Astrocyte (in vitro differentiated cells and primary cell): ENCODE results near the gene PRKCE. TPM values are rescaled to one million over a fixed set of nuclear protein-coding genes. Genes with fewer than 3 reads are reported as not detected.
"Not testable (repeated sequence)": the region's sequence is repeated elsewhere in the genome, so short reads cannot be mapped to it uniquely, and the experiment has no call there.

Experiments
- DNase-seq: peaks from one replicate; pipeline ENCODE4 v3.0.0-alpha.2; 2010; ENCODE audit warnings: low read depth
- FAIRE-seq: peaks from 2 replicates; lab custom pipeline; 2011; peaks lifted over from hg19 to GRCh38; lab: Jason Lieb, UNC
- H2AFZ ChIP-seq: 2 replicates; pipeline ENCODE4 v1.6.0; 2012; ENCODE audit warnings: low read depth, low read length, inconsistent platforms
- H3K27ac ChIP-seq: 2 replicates; pipeline ENCODE4 v1.5.1; 2011; ENCODE audit warnings: low read depth, low read length, inconsistent platforms
- H3K27me3 ChIP-seq: 2 replicates; pipeline ENCODE4 v1.6.0; 2011; ENCODE audit warnings: low read length, inconsistent platforms; ENCODE audit not compliant: insufficient read depth
- H3K36me3 ChIP-seq: 2 replicates; pipeline ENCODE4 v1.5.1; 2011; ENCODE audit warnings: low read length, inconsistent platforms; ENCODE audit not compliant: insufficient read depth
- H3K4me1 ChIP-seq: 2 replicates; pipeline ENCODE4 v1.5.1; 2011; ENCODE audit warnings: low read length, inconsistent platforms; ENCODE audit not compliant: insufficient read depth
- H3K4me2 ChIP-seq: 2 replicates; pipeline ENCODE4 v1.6.0; 2012; ENCODE audit warnings: low read length, inconsistent platforms
- H3K4me3 ChIP-seq: 2 replicates; pipeline ENCODE4 v1.5.1; 2011; ENCODE audit warnings: low read depth, mild to moderate bottlenecking, low read length, inconsistent platforms; ENCODE audit not compliant: insufficient read depth
- H3K79me2 ChIP-seq: 2 replicates; pipeline ENCODE4 v1.6.0; 2012; ENCODE audit warnings: mild to moderate bottlenecking, low read length, inconsistent platforms; ENCODE audit not compliant: insufficient read depth
- H3K9ac ChIP-seq: 2 replicates; pipeline ENCODE4 v1.6.0; 2012; ENCODE audit warnings: mild to moderate bottlenecking, low read length, inconsistent platforms
- H3K9me3 ChIP-seq: 2 replicates; pipeline ENCODE4 v1.5.1; 2012; ENCODE audit warnings: low read depth, mild to moderate bottlenecking, low read length, inconsistent platforms; ENCODE audit not compliant: insufficient read depth
- H4K20me1 ChIP-seq: 2 replicates; pipeline ENCODE4 v1.6.0; 2012; ENCODE audit warnings: low read length, inconsistent platforms; ENCODE audit not compliant: insufficient read depth
- H3K27ac Mint-ChIP-seq: one replicate; pipeline ENCODE4 v1.8.0; 2021; ENCODE audit warnings: mild to moderate bottlenecking, mixed read lengths; ENCODE audit not compliant: unreplicated experiment
- H3K27me3 Mint-ChIP-seq: one replicate; pipeline ENCODE4 v1.8.0; 2021; ENCODE audit warnings: low read depth, mixed read lengths; ENCODE audit not compliant: unreplicated experiment
- H3K36me3 Mint-ChIP-seq: one replicate; pipeline ENCODE4 v1.8.0; 2021; ENCODE audit warnings: low read depth, mixed read lengths; ENCODE audit not compliant: unreplicated experiment
- H3K4me1 Mint-ChIP-seq: one replicate; pipeline ENCODE4 v1.8.0; 2021; ENCODE audit warnings: low read depth, mixed read lengths; ENCODE audit not compliant: unreplicated experiment
- H3K4me3 Mint-ChIP-seq: one replicate; pipeline ENCODE4 v1.8.0; 2021; ENCODE audit warnings: mild to moderate bottlenecking, moderate library complexity, mixed read lengths; ENCODE audit not compliant: unreplicated experiment
- H3K9me3 Mint-ChIP-seq: one replicate; pipeline ENCODE4 v1.8.0; 2021; ENCODE audit warnings: mild to moderate bottlenecking, mixed read lengths; ENCODE audit not compliant: unreplicated experiment
- EZH2 ChIP-seq: IDR thresholded peaks from 2 replicates; pipeline ENCODE4 v1.6.1; 2012; ENCODE audit warnings: mild to moderate bottlenecking, low read length, inconsistent platforms; ENCODE audit not compliant: insufficient read depth
- total RNA-seq: library from RNA; stranded (reverse); gene quantifications from 2 replicates; pipeline ENCODE4 v1.2.1, GENCODE V29; 2021
- TF ChIP-seq, protein P1 (sequence below): IDR thresholded peaks from 2 replicates; pipeline ENCODE4 v1.5.1; 2011; ENCODE audit warnings: low read depth, mild to moderate bottlenecking, inconsistent platforms, low read length, moderate library complexity; ENCODE audit not compliant: insufficient read depth

PRKCE gene
- total RNA-seq, 1 donor from 2014 or later: 12.8 TPM

DNA sequence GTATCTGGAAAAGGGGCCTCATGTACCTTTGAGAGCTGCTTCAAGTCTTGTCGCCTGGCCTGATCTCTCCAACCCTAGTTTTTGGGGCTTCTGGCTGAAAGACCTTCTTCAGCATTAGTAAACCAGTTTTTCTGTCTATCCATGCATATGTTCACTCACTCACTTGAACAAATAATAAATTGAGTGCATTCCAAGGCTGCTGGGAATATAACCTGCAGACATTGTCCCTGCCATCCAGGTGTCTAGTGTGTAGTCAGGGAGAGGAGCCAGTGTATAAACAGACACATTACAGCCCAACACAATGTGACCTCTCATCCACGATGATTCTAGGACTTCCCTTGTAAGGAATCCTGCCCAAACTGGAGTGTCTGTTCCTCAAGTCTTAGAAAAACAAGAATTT is 262.1 kb downstream of the PRKCE start:
- Mint-ChIP-seq H3K27me3 (no peaks in the 10 kb centered on the region), H3K36me3 (peaks cover 1% of the 10 kb centered on the region), H3K4me1 (peaks cover 2% of the 10 kb centered on the region), H3K27ac (no peak overlapping the region), H3K9me3 (peaks cover 1% of the 10 kb centered on the region), H3K4me3 (no peak overlapping the region)
- no peaks in the 10 kb centered on the region for H4K20me1 ChIP-seq
- H3K79me2 ChIP-seq: no peaks in the 10 kb centered on the region
- no peaks in the 10 kb centered on the region for H3K4me1 ChIP-seq
- no peak overlapping the region for H3K9ac ChIP-seq
- H3K9me3 ChIP-seq: no peaks in the 10 kb centered on the region
- no peak overlapping the region for H3K4me3 ChIP-seq
- H3K27me3 ChIP-seq: no peaks in the 10 kb centered on the region
- no peak overlapping the region for H3K27ac ChIP-seq
- H3K36me3 ChIP-seq: no peaks in the 10 kb centered on the region
- DNase-seq (no peak), FAIRE-seq (no peak)
- H2AFZ ChIP-seq: no peak overlapping the region
- no peak for TF ChIP-seq EZH2
- TF ChIP-seq, protein P1, sequence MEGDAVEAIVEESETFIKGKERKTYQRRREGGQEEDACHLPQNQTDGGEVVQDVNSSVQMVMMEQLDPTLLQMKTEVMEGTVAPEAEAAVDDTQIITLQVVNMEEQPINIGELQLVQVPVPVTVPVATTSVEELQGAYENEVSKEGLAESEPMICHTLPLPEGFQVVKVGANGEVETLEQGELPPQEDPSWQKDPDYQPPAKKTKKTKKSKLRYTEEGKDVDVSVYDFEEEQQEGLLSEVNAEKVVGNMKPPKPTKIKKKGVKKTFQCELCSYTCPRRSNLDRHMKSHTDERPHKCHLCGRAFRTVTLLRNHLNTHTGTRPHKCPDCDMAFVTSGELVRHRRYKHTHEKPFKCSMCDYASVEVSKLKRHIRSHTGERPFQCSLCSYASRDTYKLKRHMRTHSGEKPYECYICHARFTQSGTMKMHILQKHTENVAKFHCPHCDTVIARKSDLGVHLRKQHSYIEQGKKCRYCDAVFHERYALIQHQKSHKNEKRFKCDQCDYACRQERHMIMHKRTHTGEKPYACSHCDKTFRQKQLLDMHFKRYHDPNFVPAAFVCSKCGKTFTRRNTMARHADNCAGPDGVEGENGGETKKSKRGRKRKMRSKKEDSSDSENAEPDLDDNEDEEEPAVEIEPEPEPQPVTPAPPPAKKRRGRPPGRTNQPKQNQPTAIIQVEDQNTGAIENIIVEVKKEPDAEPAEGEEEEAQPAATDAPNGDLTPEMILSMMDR: no peak
- no peak overlapping the region for H3K4me2 ChIP-seq

DNA sequence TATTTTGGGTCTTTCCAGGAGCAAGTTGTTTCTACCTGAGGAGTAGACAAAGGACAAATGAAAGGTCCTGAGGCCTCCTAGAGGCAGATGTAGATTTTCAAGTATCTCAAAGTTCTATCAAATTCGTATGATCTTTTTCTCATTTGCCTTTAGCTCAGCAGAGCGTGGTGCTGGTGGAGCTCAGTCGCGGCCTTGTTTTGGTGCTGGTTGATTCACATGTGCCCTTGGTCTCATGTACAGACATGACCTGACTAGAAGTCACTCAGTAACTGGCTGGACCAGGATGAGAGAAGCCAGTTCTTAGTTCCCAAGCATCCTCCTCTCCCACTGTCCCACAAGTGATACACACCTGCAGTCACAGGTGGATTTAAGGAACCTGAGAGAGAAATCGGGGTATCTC is 264.0 kb downstream of the PRKCE start:
- Histone ChIP-seq H3K79me2 (no peaks in the 10 kb centered on the region), H3K27ac (no peak overlapping the region), H3K36me3 (no peaks in the 10 kb centered on the region), H3K4me1 (no peaks in the 10 kb centered on the region), H3K4me2 (no peak overlapping the region), H3K27me3 (no peaks in the 10 kb centered on the region), H2AFZ (no peak overlapping the region), H3K9ac (no peak overlapping the region), H3K9me3 (no peaks in the 10 kb centered on the region), H3K4me3 (no peak overlapping the region), H4K20me1 (no peaks in the 10 kb centered on the region)
- Mint-ChIP-seq H3K4me1 (no peaks in the 10 kb centered on the region), H3K27me3 (no peaks in the 10 kb centered on the region), H3K4me3 (no peak overlapping the region), H3K36me3 (peaks cover 4% of the 10 kb centered on the region), H3K27ac (no peak overlapping the region), H3K9me3 (peaks cover 1% of the 10 kb centered on the region)
- TF ChIP-seq, protein P1: no peak
- no peak for TF ChIP-seq EZH2
- DNase-seq (no peak), FAIRE-seq (no peak)

DNA sequence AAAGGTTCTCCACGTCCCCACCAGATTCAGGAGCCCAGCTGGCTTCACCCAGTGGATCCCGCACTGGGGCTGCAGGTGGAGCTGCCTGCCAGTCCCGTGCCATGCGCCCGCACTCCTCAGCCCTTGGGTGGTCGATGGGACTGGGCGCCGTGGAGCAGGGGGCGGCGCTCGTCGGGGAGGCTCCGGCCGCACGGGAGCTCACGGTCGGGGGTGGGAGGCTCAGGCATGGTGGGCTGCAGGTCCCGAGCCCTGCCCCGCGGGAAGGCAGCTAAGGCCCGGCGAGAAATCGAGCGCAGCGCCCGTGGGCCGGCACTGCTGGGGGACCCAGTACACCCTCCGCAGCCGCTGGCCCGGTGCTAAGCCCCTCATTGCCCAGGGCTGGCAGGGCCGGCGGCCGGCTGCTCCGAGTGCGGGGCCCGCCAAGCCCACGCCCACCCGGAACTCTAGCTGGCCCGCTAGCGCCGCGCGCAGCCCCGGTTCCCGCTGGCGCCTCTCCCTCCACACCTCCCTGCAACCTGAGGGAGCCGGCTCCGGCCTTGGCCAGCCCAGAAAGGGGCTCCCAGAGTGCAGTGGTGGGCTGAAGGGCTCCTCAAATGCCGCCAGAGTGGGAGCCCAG is 266.2 kb downstream of the PRKCE start:
- H3K27me3 ChIP-seq, H4K20me1 ChIP-seq: not testable (repeated sequence)

More for the DNA sequence above, 266.2 kb downstream of the PRKCE start:
- H3K27ac Mint-ChIP-seq, H3K9me3 Mint-ChIP-seq, H3K9me3 ChIP-seq, H3K79me2 ChIP-seq, H3K27me3 Mint-ChIP-seq, H3K4me2 ChIP-seq, H3K4me3 ChIP-seq, DNase-seq, H3K4me3 Mint-ChIP-seq, H2AFZ ChIP-seq, H3K4me1 ChIP-seq, FAIRE-seq, H3K9ac ChIP-seq, H3K36me3 Mint-ChIP-seq, H3K36me3 ChIP-seq, H3K4me1 Mint-ChIP-seq, H3K27ac ChIP-seq: not testable (repeated sequence)
